Measurements from ENCODE around the gene DHPS. TPM values are rescaled to one million over a fixed set of nuclear protein-coding genes. Genes with fewer than 3 reads are reported as not detected.

Gene DHPS
- total RNA-seq, result 100 to 1,000 TPM in 3 of 7 donors, 10 to 100 TPM in 4; 86.8 to 158 (median 96.0) TPM
- polyA plus RNA-seq, result 10 to 100 TPM; 55.1 to 76.6 (median 59.3) TPM
- long read RNA-seq, donor 1, transcript DHPS-201 (9 exons, 1,363 nt), result major isoform, 13 of 20 reads
- long read RNA-seq, donor 1, partial matches to known transcripts, result 0 of 20 reads
- long read RNA-seq, donor 1, other reads (novel, unspliced or antisense), result 0 of 20 reads
- long read RNA-seq, donor 2, transcript DHPS-201 (9 exons, 1,363 nt), result major isoform, 14 of 17 reads
- long read RNA-seq, donor 2, partial matches to known transcripts, result 0 of 17 reads
- long read RNA-seq, donor 2, other reads (novel, unspliced or antisense), result 0 of 17 reads

- Histone ChIP-seq H3K36me3 (peaks cover 0 to 41% (median 37%) of the 10 kb centered on the region in 6 donors), H3K27me3 (replicated peaks in 1 of 7) (no peaks in the 10 kb centered on the region), H3K4me1 (peaks cover 9 to 45% (median 24%) of the 10 kb centered on the region in 6 donors), H3K9me3 (no peaks in the 10 kb centered on the region), H3K27ac (peak within 1 kb of the TSS; percentile 95 to 99 (median 98)), H3K4me3 (peak within 1 kb of the TSS; percentile 44 to 99 (median 95))
- peak; percentile 96 for DNase-seq
- TF ChIP-seq POLR2AphosphoS5 (IDR thresholded peaks at IDR 0.05), result peak; percentile 86 to 90 (median 88)
- no peak for TF ChIP-seq CTCF (IDR thresholded peaks at IDR 0.05 in 8 of 11, conservative IDR thresholded peaks at IDR 0.05 in 3 of 11)
- WGBS, 5 donors, result 0% methylated on average over 61 to 68 of the region's 68 CpGs
- intact Hi-C loops (cut with DNase I; ENCODE audit: low total_unique reads), result no loop called here
Observed at GRCh38 chr19:12681074-12681987, at the start of gene DHPS. Gene DHPS, minus strand, starts transcription at chr19:12681880. Its CDS starts 114 bp downstream, at chr19:12681766.

GRCh38 chr19:12731337-12731736 is 49.7 kb upstream of the DHPS start:
- TF ChIP-seq POLR2AphosphoS5 (IDR thresholded peaks at IDR 0.05), result no peak
- no peak for TF ChIP-seq POLR2A (IDR thresholded peaks at IDR 0.05)
- no peak for TF ChIP-seq CTCF (IDR thresholded peaks at IDR 0.05 in 8 of 11, conservative IDR thresholded peaks at IDR 0.05 in 3 of 11)
- Histone ChIP-seq H3K27ac (no peak overlapping the region), H3K27me3 (replicated peaks in 1 of 7) (no peaks in the 10 kb centered on the region), H3K4me3 (no peak overlapping the region), H3K36me3 (peaks cover 0 to 53% (median 37%) of the 10 kb centered on the region in 6 donors), H3K9me3 (no peaks in the 10 kb centered on the region), H3K4me1 (peaks cover 18 to 74% (median 58%) of the 10 kb centered on the region in 6 donors)
- no peak for DNase-seq
- intact Hi-C loops (cut with DNase I; ENCODE audit: low total_unique reads), result no loop called here
- 91 to 95% (median 93%) methylated on average over 21 to 24 of the region's 24 CpGs for whole genome bisulfite sequencing, 5 donors

- Histone ChIP-seq H3K9me3 (no peaks in the 10 kb centered on the region), H3K4me1 (peaks cover 18 to 61% (median 51%) of the 10 kb centered on the region in 6 donors), H3K27ac (peak overlapping the region in 4 of 8 donors; percentile 18 to 39 (median 24)), H3K4me3 (no peak overlapping the region), H3K36me3 (peaks cover 0 to 53% (median 37%) of the 10 kb centered on the region in 6 donors), H3K27me3 (replicated peaks in 1 of 7) (no peaks in the 10 kb centered on the region)
- DNase-seq, result no peak
- intact Hi-C loops (cut with DNase I; ENCODE audit: low total_unique reads), result no loop called here
- TF ChIP-seq POLR2AphosphoS5 (IDR thresholded peaks at IDR 0.05) (no peak), POLR2A (IDR thresholded peaks at IDR 0.05) (no peak), CTCF (IDR thresholded peaks at IDR 0.05 in 8 of 11, conservative IDR thresholded peaks at IDR 0.05 in 3 of 11) (no peak)
- 59 to 72% (median 66%) methylated on average over 3 of the region's 3 CpGs for WGBS, 5 donors
Observed at GRCh38 chr19:12730064-12730463, 48.4 kb upstream of the DHPS start.
